ENCODE measurements around the gene MOB1B.

The MOB1B gene

DNA sequence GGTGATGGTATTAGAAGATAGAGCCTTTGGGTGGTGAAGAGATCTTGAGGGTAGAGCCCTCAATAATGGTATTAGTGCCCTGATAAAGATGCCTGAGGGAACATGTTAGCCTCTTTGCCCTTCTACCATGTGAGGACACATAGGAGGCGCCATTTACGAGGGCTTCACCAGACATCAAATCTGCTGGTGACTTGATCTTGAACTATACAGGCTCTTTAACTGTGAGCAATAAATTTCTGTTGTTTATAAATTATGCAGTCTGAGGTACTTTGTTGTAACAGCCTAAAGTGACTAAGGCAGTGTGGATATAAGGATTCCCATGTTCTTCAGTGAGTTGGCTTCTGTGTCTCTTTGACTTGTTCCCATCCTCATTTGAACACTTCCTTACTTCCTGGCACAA lies 11.8 kb downstream of the MOB1B start:
- no peak for DNase-seq (ENCODE audit: low spot score)

GRCh38 chr4:70914631-70915030 lies 12.5 kb downstream of the MOB1B start:
- DNase-seq (ENCODE audit: low spot score) (no peak), FAIRE-seq (no peak)

More for the DNA sequence above, 11.8 kb downstream of the MOB1B start:
- no peak for FAIRE-seq

DNA sequence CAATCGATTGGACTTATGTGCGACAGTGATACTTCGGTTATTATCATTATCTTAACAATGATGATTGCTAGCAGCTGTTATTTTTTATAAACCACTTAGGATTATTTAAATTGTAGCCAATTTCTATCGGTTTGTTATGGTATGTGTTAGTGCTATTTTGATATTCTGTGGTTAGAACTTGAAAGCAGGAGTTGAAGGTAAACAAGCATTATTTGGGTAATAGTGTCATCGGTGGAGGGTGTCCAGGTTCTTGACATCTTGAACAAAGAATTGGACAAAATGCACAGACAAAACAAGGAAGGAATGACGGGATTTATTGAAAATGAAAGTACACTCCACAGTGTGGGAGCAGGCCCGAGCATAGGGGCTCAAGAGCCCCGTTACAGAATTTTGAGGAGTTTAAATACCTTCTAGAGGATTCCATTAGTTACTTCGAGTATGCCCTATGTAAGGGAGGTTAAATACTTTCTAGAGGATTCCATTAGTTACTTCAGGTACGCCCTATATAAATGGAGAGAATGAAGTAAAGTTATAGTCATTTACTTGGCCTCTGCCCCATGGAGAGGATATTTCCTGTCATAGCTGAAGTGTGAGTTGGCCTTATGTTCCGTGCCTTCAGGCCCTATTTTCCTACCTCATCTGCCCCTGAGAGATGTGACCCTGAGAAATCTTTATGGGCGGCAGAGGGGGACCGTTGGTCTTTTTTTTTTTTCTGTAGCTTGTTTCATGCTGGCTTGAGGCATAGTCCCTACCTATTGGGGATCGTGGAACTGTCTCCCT lies 13.1 kb downstream of the MOB1B start:
- DNase-seq (ENCODE audit: low spot score): no peak
- FAIRE-seq: no peak

- FAIRE-seq (no peak), DNase-seq (ENCODE audit: low spot score) (no peak)
These were observed 13.8 kb downstream of the MOB1B start for GRCh38 chr4:70915874-70916559.

- FAIRE-seq (no peak), DNase-seq (ENCODE audit: low spot score) (no peak)
These were observed 18.4 kb downstream of the MOB1B start for GRCh38 chr4:70920592-70920991.

- no peak for DNase-seq (ENCODE audit: low spot score)
These were observed 23.2 kb downstream of the MOB1B start for GRCh38 chr4:70925418-70925817.

GRCh38 chr4:70925899-70926635 lies 23.9 kb downstream of the MOB1B start:
- FAIRE-seq: peak; percentile 79
- DNase-seq (ENCODE audit: low spot score): peak; percentile 52

More at GRCh38 chr4:70925418-70925817, 23.2 kb downstream of the MOB1B start:
- FAIRE-seq: no peak

- FAIRE-seq: no peak
- DNase-seq (ENCODE audit: low spot score): no peak
These were observed 25.5 kb downstream of the MOB1B start for GRCh38 chr4:70927502-70928137.

DNA sequence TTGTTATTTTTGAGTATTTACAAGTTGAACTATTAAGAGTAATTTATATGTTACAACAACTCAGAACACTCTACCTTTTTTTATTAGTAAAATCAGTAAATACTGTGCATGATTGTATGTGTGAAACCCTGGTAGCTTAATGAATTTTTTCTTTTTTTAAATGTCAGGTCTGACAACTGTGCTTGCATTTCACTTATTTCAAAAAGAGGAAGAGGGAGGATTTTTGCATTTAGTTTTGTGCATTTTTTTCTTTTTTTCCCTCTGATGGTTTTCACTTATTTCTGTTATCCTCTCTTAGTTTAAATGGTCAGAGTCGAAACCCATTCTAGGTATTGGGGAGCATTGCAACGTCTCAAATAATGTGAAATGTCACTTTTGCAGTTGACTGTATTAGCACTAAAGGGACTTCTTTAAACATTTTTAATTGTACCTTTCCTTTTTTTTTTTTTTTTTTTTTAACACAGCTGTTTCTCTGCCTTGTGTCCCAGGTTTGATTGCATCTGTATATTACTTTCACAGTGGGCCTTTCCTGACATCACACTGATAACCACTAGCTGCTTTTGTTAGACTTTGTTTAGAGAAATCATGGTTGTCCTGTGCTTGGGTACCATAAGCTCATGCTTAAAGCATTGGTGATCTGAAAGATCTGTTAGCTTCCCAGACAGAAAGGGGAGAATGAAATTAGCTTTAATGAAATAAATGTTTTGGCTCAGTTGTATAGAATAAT lies 28.5 kb downstream of the MOB1B start:
- DNase-seq (ENCODE audit: low spot score) (no peak), FAIRE-seq (no peak)

DNA sequence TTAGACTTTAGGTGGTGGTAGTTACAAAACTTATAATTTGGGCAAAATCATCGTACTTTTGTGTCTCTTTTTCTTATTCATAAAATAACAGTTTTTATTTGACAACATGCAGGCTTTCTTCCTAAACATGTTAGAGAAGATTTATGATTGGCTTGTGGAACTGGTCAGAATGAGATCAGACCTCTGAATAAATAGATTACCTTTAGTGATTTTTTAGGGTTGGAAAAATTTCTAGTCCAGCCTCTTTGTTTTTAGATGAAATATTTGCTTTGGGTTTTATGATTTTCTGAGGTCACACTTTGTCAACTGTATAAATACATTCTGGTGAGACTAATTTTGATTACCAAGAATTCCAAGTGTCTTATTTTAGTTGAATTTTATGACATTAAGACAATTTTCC lies 29.2 kb downstream of the MOB1B start:
- DNase-seq (ENCODE audit: low spot score): no peak
- FAIRE-seq: no peak

GRCh38 chr4:70932984-70933383 lies 30.8 kb downstream of the MOB1B start:
- FAIRE-seq: no peak
- no peak for DNase-seq (ENCODE audit: low spot score)

GRCh38 chr4:70935038-70935695 lies 33.0 kb downstream of the MOB1B start:
- no peak for FAIRE-seq

GRCh38 chr4:70936200-70936787 lies 34.1 kb downstream of the MOB1B start:
- no peak for FAIRE-seq
- DNase-seq (ENCODE audit: low spot score): no peak

More at GRCh38 chr4:70935038-70935695, 33.0 kb downstream of the MOB1B start:
- no peak for DNase-seq (ENCODE audit: low spot score)

GRCh38 chr4:70938086-70938485 lies 35.9 kb downstream of the MOB1B start:
- DNase-seq (ENCODE audit: low spot score) (no peak), FAIRE-seq (no peak)

DNA sequence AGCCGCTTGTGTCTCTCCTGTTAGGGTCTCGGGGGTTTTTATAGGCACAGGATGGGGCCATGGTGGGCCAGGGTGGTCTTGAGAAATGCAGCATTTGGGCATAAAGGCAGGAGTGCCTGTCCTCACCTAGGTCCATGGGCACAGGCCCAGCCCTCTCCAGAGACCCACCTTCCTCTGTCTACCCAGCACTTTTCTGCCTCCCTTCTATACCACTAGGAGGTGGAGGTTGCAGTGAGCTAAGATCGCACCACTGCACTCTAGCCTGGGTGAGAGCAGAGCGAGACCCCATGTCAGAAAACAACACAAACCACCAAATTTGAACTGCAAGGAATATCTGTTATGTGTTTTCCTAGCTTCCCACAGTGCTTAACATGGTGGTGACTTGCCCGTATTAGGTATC lies 38.0 kb downstream of the MOB1B start:
- FAIRE-seq (no peak), DNase-seq (ENCODE audit: low spot score) (no peak)

DNA sequence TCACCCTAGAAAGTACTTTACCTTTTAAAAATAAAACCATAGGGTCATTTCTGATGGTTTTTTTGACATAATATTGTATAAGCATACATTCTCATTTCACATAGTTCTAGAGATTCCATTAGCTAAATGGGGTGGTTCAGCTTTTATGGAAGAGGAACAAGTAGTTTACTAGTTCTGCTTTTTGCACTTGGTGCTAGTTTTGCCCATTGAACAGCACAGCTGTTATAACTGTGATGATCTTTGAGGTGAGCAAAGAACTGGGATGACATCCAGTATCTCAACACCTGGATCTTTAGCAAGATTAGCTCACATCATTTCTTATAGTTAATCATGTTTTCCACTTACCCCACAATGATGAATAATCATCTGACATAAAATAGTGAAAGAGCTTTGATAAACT lies 40.9 kb downstream of the MOB1B start:
- DNase-seq (ENCODE audit: low spot score) (no peak), FAIRE-seq (no peak)

DNA sequence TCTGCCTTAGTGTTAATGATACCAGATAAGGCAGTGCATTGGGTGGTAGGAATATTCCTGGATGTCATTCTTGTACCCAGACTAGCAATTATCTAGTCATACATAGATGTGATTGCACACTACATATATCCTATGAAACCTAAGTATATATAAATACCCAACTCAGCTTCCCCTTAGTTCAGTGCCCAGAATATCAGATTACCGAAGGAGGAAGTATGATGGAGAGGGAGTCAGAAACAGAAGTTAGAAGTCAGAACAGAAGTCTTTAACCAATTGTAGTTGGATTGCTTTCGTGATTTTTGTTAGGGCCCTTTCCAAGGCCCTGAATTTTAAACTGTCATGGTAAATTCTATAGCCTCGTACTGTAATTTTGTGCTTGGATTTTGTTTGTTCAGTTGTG lies 42.9 kb downstream of the MOB1B start:
- FAIRE-seq (no peak), DNase-seq (ENCODE audit: low spot score) (no peak)

DNA sequence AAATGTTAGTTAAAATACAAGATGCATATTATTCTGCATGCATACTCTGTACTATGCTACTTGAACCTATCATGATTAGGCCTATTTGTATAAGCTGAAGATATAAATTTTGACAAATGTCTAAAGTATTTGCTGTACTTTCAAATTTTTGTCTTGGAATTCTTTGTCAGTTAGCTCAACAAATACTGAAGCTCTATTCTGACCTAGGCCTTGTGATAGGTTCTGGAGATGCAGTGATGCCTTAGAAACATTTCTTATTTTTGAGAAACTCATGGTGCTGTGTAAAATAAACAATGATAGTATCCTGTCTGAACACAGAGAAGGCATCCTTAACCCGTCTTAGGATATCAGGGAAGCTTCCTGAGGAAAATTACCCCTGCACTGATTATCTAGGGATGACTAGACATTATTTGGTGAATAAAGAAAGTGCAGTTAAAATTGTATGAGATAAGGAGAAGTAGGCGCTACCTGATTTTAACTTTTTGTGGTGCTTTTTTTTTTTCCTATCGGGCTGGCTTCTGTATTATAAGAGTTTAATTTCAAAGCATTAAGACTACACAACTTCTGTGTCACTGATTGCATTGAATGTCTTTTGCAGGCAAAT lies 43.4 kb downstream of the MOB1B start:
- FAIRE-seq (no peak), DNase-seq (ENCODE audit: low spot score) (no peak)

DNA sequence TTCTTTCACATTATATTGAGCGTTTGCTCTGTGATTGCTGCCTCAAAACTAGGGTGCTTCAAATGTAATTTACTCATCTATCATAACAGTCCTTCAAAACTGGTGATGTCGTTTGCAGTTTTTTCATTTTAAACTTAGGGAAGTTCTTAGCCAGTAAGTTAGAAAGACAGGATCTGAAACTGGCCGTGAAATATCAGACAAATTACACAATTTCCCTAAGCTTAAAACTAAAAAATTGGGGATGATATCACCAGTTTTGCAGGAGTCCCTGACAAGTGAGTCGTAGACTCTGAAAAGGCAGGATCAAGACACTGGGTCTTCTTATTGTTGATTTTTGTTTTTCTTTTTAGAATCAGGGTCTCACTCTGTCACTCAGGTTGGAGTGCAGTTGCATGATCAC lies 44.8 kb downstream of the MOB1B start:
- FAIRE-seq (no peak), DNase-seq (ENCODE audit: low spot score) (no peak)
